ENCODE data around the gene APOL4.

GRCh38 chr22:36224245-36224644, 22.6 kb upstream of the APOL4 start:
- TF ChIP-seq CTCF (IDR thresholded peaks at IDR 0.05; ENCODE audit: low read length) (no peak), EZH2 (IDR thresholded peaks at IDR 0.05; ENCODE audit: borderline replicate concordance, low read length) (no peak)

Measured in OCI-LY1 (cell line).